SK-N-SH treated with all-trans-retinoic acid at 6 μM for 48 hours (cell line): ENCODE measurements around the gene GCNA.

Experiments
- BACH2 ChIP-seq: fragments of 250-450 bp; sonication (Bioruptor Pico); IDR thresholded peaks from 2 replicates; pipeline ENCODE4 v1.9.0; 2021; ENCODE audit warnings: mild to moderate bottlenecking, borderline replicate concordance
- CSDC2 ChIP-seq: fragments of 250-450 bp; sonication (Bioruptor Pico); IDR thresholded peaks from 2 replicates; pipeline ENCODE4 v1.5.0; 2020; ENCODE audit warnings: mild to moderate bottlenecking, moderate library complexity
- PATZ1 ChIP-seq: fragments of 250-450 bp; sonication (Bioruptor Pico); IDR thresholded peaks from 2 replicates; pipeline ENCODE4 v1.8.0; 2020; ENCODE audit warnings: mild to moderate bottlenecking, moderate library complexity, borderline replicate concordance
- POU6F1 ChIP-seq: fragments of 250-450 bp; sonication (Bioruptor Pico); IDR thresholded peaks from 2 replicates; pipeline ENCODE4 v1.8.0; 2021; ENCODE audit warnings: low read depth, mild to moderate bottlenecking, moderate library complexity, borderline replicate concordance
- PPARA ChIP-seq: fragments of 250-450 bp; sonication (Bioruptor Pico); IDR thresholded peaks from 2 replicates; pipeline ENCODE4 v1.5.0; 2020; ENCODE audit warnings: mild to moderate bottlenecking, borderline replicate concordance
- RARB ChIP-seq: fragments of 250-450 bp; sonication (Bioruptor Pico); IDR thresholded peaks from 2 replicates; pipeline ENCODE4 v1.8.0; 2021; ENCODE audit warnings: mild to moderate bottlenecking, moderate library complexity
- SNAI2 ChIP-seq: fragments of 250-450 bp; sonication (Bioruptor Pico); IDR thresholded peaks from 2 replicates; pipeline ENCODE4 v1.5.0; 2020; ENCODE audit warnings: mild to moderate bottlenecking, moderate library complexity
- ZFP3 ChIP-seq: fragments of 250-450 bp; sonication (Bioruptor Pico); IDR thresholded peaks from 2 replicates; pipeline ENCODE4 v1.5.0; 2020; ENCODE audit warnings: mild to moderate bottlenecking, moderate library complexity
- ZFP30 ChIP-seq: fragments of 450-650 bp; formaldehyde crosslinking; IDR thresholded peaks from 2 replicates; pipeline ENCODE4 v1.5.0; 2022; ENCODE audit warnings: mild to moderate bottlenecking, moderate library complexity
- ZNF70 ChIP-seq: fragments of 450-650 bp; formaldehyde crosslinking; IDR thresholded peaks from 2 replicates; pipeline ENCODE4 v1.5.0; 2020; ENCODE audit warnings: mild to moderate bottlenecking, moderate library complexity
- ZNF8 ChIP-seq: fragments of 450-650 bp; formaldehyde crosslinking; IDR thresholded peaks from 2 replicates; pipeline ENCODE4 v1.5.0; 2020; ENCODE audit warnings: mild to moderate bottlenecking, moderate library complexity
- TF ChIP-seq, protein P1 (sequence below): fragments of 250-450 bp; sonication (Bioruptor Pico); IDR thresholded peaks from 2 replicates; pipeline ENCODE4 v1.5.1; 2021; ENCODE audit warnings: mild to moderate bottlenecking, moderate library complexity
- TF ChIP-seq, protein P2 (sequence below): fragments of 250-450 bp; sonication (Bioruptor Pico); IDR thresholded peaks from 2 replicates; pipeline ENCODE4 v1.5.1; 2020; ENCODE audit warnings: low read depth, mild to moderate bottlenecking, moderate library complexity

- TF ChIP-seq BACH2 (CRISPR knock-in tag) (no peak), CSDC2 (CRISPR knock-in tag) (no peak), SNAI2 (CRISPR knock-in tag) (no peak), ZNF8 (CRISPR knock-in tag) (no peak), PATZ1 (no peak), ZNF70 (CRISPR knock-in tag) (no peak), ZFP30 (CRISPR knock-in tag) (no peak), RARB (CRISPR knock-in tag) (no peak), ZFP3 (CRISPR knock-in tag) (no peak), PPARA (CRISPR knock-in tag) (no peak), POU6F1 (CRISPR knock-in tag) (no peak)
- TF ChIP-seq, protein P1, sequence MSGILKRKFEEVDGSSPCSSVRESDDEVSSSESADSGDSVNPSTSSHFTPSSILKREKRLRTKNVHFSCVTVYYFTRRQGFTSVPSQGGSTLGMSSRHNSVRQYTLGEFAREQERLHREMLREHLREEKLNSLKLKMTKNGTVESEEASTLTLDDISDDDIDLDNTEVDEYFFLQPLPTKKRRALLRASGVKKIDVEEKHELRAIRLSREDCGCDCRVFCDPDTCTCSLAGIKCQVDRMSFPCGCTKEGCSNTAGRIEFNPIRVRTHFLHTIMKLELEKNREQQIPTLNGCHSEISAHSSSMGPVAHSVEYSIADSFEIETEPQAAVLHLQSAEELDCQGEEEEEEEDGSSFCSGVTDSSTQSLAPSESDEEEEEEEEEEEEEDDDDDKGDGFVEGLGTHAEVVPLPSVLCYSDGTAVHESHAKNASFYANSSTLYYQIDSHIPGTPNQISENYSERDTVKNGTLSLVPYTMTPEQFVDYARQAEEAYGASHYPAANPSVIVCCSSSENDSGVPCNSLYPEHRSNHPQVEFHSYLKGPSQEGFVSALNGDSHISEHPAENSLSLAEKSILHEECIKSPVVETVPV (CRISPR knock-in tag): no peak
- TF ChIP-seq, protein P2, sequence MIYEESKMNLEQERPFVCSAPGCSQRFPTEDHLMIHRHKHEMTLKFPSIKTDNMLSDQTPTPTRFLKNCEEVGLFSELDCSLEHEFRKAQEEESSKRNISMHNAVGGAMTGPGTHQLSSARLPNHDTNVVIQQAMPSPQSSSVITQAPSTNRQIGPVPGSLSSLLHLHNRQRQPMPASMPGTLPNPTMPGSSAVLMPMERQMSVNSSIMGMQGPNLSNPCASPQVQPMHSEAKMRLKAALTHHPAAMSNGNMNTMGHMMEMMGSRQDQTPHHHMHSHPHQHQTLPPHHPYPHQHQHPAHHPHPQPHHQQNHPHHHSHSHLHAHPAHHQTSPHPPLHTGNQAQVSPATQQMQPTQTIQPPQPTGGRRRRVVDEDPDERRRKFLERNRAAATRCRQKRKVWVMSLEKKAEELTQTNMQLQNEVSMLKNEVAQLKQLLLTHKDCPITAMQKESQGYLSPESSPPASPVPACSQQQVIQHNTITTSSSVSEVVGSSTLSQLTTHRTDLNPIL (CRISPR knock-in tag): no peak
Observed at GRCh38 chrX:71541210-71542022, 36.8 kb upstream of the GCNA start.
